HL-60 (cell line): ENCODE data around the gene ARSA.
"Not testable (repeated sequence)": the region's sequence is repeated elsewhere in the genome, so short reads cannot be mapped to it uniquely, and the experiment has no call there.

Experiments used
- DNase-seq, 2 experiments: peaks; one replicate each; pipeline ENCODE4 v3.0.0-alpha.2; 2010 to 2020; ENCODE audit warnings: low read depth in 1 of 2, low spot score in 1 of 2
- H3K27ac ChIP-seq: fragments of 250-450 bp; sonication (Bioruptor Pico); replicated peaks from 2 replicates; pipeline ENCODE4 v1.5.1; 2020; ENCODE audit warnings: mild to moderate bottlenecking, moderate library complexity
- H3K27me3 ChIP-seq: fragments of 250-450 bp; sonication (Bioruptor Pico); 2 replicates; pipeline ENCODE4 v1.5.1; 2021; ENCODE audit warnings: mild to moderate bottlenecking, moderate library complexity; ENCODE audit not compliant: insufficient read depth, poor library complexity, severe bottlenecking
- H3K4me3 ChIP-seq: replicated peaks from 2 replicates; pipeline ENCODE4 v1.5.1; 2011; ENCODE audit warnings: mild to moderate bottlenecking, control low read depth, low read length; ENCODE audit not compliant: insufficient read depth
- GABPA ChIP-seq: IDR thresholded peaks from 2 replicates; pipeline ENCODE4 v1.6.1; 2012; ENCODE audit warnings: low read depth
- POLR2AphosphoS5 ChIP-seq: IDR thresholded peaks from 2 replicates; pipeline ENCODE4 v1.6.1; 2012; ENCODE audit warnings: low read depth
- REST ChIP-seq: IDR thresholded peaks from 2 replicates; pipeline ENCODE4 v1.6.1; 2012; ENCODE audit warnings: low read depth; ENCODE audit not compliant: insufficient replicate concordance
- SPI1 ChIP-seq: IDR thresholded peaks from 2 replicates; pipeline ENCODE4 v1.6.1; 2012; ENCODE audit warnings: low read depth, mild to moderate bottlenecking, borderline replicate concordance
- TF ChIP-seq, protein P1 (sequence below): IDR thresholded peaks from one replicate; pipeline ENCODE4 v1.5.1; 2011; ENCODE audit warnings: low read length, control low read depth, inconsistent platforms; ENCODE audit not compliant: insufficient read depth

Gene ARSA

GRCh38 chr22:50657925-50658324 is 30.0 kb upstream of the ARSA start:
- Histone ChIP-seq H3K4me3 (no peak overlapping the region), H3K27me3 (peaks cover 7% of the 10 kb centered on the region), H3K27ac (no peak overlapping the region)
- TF ChIP-seq POLR2AphosphoS5: no peak
- TF ChIP-seq REST: no peak
- TF ChIP-seq, protein P1, sequence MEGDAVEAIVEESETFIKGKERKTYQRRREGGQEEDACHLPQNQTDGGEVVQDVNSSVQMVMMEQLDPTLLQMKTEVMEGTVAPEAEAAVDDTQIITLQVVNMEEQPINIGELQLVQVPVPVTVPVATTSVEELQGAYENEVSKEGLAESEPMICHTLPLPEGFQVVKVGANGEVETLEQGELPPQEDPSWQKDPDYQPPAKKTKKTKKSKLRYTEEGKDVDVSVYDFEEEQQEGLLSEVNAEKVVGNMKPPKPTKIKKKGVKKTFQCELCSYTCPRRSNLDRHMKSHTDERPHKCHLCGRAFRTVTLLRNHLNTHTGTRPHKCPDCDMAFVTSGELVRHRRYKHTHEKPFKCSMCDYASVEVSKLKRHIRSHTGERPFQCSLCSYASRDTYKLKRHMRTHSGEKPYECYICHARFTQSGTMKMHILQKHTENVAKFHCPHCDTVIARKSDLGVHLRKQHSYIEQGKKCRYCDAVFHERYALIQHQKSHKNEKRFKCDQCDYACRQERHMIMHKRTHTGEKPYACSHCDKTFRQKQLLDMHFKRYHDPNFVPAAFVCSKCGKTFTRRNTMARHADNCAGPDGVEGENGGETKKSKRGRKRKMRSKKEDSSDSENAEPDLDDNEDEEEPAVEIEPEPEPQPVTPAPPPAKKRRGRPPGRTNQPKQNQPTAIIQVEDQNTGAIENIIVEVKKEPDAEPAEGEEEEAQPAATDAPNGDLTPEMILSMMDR: no peak
- no peak for TF ChIP-seq SPI1
- no peak for DNase-seq

- TF ChIP-seq SPI1 (no peak), REST (no peak), GABPA (no peak), POLR2AphosphoS5 (no peak)
- TF ChIP-seq, protein P1: no peak
- H3K4me3 ChIP-seq: no peak overlapping the region
- DNase-seq: no peak
- H3K27ac ChIP-seq: no peak overlapping the region
- peaks cover 6% of the 10 kb centered on the region for H3K27me3 ChIP-seq
Observed at GRCh38 chr22:50656122-50657070, 28.4 kb upstream of the ARSA start.

GRCh38 chr22:50654664-50655063 is 26.7 kb upstream of the ARSA start:
- H3K27me3 ChIP-seq, H3K27ac ChIP-seq, DNase-seq, H3K4me3 ChIP-seq: not testable (repeated sequence)

- Histone ChIP-seq H3K27ac (no peak overlapping the region), H3K4me3 (no peak overlapping the region), H3K27me3 (peaks cover 6% of the 10 kb centered on the region)
- TF ChIP-seq REST: no peak
- TF ChIP-seq, protein P1: no peak
- no peak for TF ChIP-seq GABPA
- TF ChIP-seq SPI1: no peak
- no peak for TF ChIP-seq POLR2AphosphoS5
- DNase-seq: no peak
Observed at GRCh38 chr22:50653256-50653655, 25.3 kb upstream of the ARSA start.

DNA sequence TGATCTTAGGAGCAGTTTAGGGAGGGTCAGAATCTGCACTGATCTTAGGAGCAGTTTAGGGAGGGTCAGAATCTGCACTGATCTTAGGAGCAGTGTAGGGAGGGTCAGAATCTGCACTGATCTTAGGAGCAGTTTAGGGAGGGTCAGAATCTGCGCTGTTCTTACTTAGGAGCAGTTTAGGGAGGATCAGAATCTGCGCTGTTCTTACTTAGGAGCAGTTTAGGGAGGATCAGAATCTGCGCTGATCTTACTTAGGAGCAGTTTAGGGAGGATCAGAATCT is 15.8 kb upstream of the ARSA start:
- H3K27me3 ChIP-seq, H3K4me3 ChIP-seq, H3K27ac ChIP-seq, DNase-seq: not testable (repeated sequence)
